ENCODE data around the gene COL5A1.

DNA sequence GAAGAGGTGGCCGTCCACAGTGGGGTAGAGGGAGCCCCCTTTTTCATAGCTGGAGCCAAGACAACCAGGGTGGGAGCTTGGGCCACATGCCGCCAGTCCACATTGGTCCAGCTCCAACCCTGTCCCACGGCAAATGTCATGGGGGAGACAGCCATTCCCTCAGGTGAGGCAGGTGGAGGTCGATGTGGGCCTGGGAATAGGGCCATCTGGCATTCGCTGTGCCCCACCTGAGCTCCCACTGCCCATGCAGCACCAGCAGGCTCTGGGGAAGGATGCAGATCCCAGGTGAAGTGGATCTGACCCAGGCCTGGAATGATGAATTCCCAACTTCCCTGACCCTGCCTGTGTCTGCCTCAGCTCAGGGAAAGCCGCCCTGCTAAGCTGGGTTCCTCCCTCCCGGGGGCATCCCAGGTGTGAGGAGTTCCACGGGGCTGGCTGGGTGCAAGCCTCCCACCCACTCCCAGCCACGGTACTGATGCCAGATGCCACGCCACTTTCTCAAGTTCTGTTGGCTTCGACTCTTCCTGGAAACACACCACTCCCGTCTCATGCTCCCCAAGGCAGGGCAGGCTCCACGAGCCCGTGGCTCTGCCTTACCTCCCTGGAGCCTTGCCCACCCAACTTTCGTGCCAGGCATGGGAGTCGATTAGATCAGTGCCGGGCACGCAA lies 213.8 kb downstream of the COL5A1 start:
- TF ChIP-seq EZH2 (IDR thresholded peaks at IDR 0.05; ENCODE audit: low read depth, unreplicated experiment) (no peak), EZH2phosphoT487 (IDR thresholded peaks at IDR 0.05; ENCODE audit: unreplicated experiment) (no peak), POLR2AphosphoS5 (IDR thresholded peaks at IDR 0.05; ENCODE audit: low read depth) (no peak), CREB1 (CRISPR knock-in tag; IDR thresholded peaks at IDR 0.05; ENCODE audit: low read depth) (no peak), STAT1 (IDR thresholded peaks at IDR 0.05; ENCODE audit: unreplicated experiment) (no peak), NANOG (IDR thresholded peaks at IDR 0.05; ENCODE audit: borderline replicate concordance) (no peak), JUNB (IDR thresholded peaks at IDR 0.05; ENCODE audit: unreplicated experiment) (no peak), ZNF114 (CRISPR knock-in tag; IDR thresholded peaks at IDR 0.05) (no peak)
- TF ChIP-seq, protein P1, sequence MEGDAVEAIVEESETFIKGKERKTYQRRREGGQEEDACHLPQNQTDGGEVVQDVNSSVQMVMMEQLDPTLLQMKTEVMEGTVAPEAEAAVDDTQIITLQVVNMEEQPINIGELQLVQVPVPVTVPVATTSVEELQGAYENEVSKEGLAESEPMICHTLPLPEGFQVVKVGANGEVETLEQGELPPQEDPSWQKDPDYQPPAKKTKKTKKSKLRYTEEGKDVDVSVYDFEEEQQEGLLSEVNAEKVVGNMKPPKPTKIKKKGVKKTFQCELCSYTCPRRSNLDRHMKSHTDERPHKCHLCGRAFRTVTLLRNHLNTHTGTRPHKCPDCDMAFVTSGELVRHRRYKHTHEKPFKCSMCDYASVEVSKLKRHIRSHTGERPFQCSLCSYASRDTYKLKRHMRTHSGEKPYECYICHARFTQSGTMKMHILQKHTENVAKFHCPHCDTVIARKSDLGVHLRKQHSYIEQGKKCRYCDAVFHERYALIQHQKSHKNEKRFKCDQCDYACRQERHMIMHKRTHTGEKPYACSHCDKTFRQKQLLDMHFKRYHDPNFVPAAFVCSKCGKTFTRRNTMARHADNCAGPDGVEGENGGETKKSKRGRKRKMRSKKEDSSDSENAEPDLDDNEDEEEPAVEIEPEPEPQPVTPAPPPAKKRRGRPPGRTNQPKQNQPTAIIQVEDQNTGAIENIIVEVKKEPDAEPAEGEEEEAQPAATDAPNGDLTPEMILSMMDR (conservative IDR thresholded peaks at IDR 0.05; ENCODE audit: low read depth in 2 of 2): no peak
- TF ChIP-seq, protein P2, sequence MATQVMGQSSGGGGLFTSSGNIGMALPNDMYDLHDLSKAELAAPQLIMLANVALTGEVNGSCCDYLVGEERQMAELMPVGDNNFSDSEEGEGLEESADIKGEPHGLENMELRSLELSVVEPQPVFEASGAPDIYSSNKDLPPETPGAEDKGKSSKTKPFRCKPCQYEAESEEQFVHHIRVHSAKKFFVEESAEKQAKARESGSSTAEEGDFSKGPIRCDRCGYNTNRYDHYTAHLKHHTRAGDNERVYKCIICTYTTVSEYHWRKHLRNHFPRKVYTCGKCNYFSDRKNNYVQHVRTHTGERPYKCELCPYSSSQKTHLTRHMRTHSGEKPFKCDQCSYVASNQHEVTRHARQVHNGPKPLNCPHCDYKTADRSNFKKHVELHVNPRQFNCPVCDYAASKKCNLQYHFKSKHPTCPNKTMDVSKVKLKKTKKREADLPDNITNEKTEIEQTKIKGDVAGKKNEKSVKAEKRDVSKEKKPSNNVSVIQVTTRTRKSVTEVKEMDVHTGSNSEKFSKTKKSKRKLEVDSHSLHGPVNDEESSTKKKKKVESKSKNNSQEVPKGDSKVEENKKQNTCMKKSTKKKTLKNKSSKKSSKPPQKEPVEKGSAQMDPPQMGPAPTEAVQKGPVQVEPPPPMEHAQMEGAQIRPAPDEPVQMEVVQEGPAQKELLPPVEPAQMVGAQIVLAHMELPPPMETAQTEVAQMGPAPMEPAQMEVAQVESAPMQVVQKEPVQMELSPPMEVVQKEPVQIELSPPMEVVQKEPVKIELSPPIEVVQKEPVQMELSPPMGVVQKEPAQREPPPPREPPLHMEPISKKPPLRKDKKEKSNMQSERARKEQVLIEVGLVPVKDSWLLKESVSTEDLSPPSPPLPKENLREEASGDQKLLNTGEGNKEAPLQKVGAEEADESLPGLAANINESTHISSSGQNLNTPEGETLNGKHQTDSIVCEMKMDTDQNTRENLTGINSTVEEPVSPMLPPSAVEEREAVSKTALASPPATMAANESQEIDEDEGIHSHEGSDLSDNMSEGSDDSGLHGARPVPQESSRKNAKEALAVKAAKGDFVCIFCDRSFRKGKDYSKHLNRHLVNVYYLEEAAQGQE (IDR thresholded peaks at IDR 0.05; ENCODE audit: unreplicated experiment): no peak
- TF ChIP-seq, protein P3, sequence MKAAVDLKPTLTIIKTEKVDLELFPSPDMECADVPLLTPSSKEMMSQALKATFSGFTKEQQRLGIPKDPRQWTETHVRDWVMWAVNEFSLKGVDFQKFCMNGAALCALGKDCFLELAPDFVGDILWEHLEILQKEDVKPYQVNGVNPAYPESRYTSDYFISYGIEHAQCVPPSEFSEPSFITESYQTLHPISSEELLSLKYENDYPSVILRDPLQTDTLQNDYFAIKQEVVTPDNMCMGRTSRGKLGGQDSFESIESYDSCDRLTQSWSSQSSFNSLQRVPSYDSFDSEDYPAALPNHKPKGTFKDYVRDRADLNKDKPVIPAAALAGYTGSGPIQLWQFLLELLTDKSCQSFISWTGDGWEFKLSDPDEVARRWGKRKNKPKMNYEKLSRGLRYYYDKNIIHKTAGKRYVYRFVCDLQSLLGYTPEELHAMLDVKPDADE (IDR thresholded peaks at IDR 0.05): no peak

Measured in GM23338 (cell line).